22Rv1 (cell line): ENCODE data around the gene PLIN1.

Experiments used
- H3K27ac ChIP-seq: fragments of 450-650 bp; 2 replicates; pipeline ENCODE4 v1.5.1; 2017
- ZFX ChIP-seq: fragments of 450-650 bp; IDR thresholded peaks from 2 replicates; pipeline ENCODE4 v1.6.1; 2017; ENCODE audit warnings: antibody characterized with exemption, borderline replicate concordance
- TF ChIP-seq, protein P1 (sequence below): fragments of 450-650 bp; IDR thresholded peaks from 2 replicates; pipeline ENCODE4 v1.5.1; 2017; ENCODE audit warnings: mild to moderate bottlenecking

Gene PLIN1

DNA sequence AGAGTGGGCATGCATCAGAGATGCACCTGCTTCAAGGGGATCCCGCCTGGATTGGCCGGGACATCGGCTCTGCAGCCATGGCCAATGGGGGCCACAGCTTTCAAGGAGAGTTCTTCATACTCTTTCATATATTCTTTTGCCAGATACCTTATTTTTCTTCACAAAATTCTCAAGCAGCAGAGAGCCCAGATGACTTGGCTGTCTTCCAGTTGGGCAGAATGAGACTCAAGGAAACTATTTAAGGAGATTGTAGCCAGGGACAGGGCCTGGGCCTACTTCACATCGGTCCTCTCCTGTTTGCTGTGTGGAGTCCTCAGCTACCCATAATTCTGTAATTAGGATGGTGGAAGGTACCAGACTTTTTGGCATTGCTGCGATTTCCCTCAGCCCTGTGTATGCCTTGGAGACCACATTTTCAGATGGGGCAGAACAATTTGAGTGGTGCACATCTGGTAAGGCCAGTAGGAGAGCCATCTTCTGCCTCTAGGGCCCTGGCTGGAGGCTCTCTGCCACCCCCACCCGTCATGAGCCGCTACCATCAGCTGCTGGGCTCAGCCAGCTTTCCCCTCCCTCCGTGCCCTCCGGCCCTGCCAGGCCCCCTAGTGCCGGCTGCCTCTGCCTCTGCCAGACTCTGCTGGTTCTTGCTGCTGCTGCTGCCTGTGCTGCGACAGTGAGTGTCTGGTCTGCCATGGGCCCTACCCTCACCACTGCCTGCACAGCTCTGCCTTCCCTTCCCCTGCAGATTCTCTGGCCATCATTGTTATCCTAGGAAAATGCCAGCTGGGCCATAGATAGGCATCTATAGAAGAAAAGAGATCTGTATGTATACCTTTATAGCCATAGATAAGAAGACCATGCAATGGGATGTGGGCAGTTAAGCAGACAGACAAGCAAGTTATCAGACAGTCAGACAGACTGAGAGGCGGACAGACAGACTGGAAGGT, 6.7 kb downstream of the PLIN1 start:
- no peak overlapping the region for H3K27ac ChIP-seq
- TF ChIP-seq, protein P1, sequence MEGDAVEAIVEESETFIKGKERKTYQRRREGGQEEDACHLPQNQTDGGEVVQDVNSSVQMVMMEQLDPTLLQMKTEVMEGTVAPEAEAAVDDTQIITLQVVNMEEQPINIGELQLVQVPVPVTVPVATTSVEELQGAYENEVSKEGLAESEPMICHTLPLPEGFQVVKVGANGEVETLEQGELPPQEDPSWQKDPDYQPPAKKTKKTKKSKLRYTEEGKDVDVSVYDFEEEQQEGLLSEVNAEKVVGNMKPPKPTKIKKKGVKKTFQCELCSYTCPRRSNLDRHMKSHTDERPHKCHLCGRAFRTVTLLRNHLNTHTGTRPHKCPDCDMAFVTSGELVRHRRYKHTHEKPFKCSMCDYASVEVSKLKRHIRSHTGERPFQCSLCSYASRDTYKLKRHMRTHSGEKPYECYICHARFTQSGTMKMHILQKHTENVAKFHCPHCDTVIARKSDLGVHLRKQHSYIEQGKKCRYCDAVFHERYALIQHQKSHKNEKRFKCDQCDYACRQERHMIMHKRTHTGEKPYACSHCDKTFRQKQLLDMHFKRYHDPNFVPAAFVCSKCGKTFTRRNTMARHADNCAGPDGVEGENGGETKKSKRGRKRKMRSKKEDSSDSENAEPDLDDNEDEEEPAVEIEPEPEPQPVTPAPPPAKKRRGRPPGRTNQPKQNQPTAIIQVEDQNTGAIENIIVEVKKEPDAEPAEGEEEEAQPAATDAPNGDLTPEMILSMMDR, result no peak
- TF ChIP-seq ZFX, result no peak

DNA sequence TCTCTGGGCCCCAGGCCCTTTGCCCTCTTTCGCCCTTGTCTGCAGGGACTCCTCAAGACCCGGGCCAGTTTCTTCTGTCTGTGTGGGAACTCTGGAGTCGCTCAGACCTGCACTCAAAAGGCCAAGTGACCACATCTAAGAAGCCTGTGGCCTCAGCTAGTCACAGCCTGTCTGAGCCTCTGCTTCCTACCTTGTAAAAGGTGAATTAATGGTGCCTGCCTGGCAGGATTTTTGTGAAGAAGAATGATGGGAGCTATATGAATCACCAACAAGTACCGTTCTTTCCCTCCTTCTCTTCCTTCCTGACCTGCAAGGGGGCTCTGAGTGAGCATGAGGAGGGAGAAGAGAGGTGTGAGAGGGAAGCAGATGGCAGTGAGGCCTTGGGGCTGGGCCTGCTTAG, 7.5 kb downstream of the PLIN1 start:
- no peak for TF ChIP-seq ZFX
- TF ChIP-seq, protein P1, result no peak
- no peak overlapping the region for H3K27ac ChIP-seq

DNA sequence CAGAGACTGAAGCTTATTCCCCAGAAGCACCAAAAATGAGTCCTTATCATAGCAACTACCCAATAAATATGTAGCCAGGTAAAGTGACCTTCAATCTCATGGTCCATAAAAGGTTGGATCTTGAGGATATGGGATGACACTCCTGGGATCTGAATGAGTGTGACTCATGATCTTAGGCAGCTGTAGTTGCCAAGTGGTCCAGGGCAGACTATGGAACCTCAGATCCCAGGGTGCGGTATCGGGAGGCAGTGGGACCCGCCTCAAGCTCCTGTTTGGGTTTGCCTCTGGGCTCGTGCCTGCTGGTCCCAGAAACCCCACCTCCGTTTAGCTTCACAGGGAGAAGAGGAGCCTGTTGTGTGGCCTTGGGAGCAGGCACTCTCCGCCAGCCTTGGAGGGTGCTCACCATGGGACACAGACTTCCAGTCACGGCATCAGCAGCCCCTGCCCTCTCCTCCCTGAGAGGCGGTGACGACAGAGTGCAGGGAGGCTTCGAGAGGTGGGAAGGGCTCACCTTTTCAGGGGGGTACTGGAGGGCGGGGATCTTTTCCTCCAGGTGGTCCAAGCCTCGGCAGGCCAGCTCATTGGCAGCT, 8.1 kb downstream of the PLIN1 start:
- TF ChIP-seq ZFX, result no peak
- TF ChIP-seq, protein P1, result no peak
- H3K27ac ChIP-seq, result no peak overlapping the region

DNA sequence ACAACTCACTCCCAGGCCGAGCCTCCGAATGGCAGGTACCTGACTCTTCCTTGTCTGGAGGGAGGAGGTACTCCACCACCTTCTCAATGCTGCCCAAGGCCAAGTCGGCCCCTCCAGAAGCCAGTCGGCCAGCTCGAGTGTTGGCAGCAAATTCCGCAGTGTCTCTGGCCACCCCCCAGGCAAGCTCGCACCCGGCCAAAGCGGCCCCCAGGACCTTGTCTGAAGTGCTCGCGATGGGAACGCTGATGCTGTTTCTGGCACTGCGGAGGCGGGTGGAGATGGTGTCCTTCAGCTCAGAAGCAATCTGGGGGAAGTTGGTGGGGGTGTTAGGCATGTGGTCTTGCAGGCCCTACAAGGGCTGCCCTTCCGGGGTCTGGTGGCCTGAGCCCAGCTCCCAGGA, 9.2 kb downstream of the PLIN1 start:
- no peak for TF ChIP-seq ZFX
- TF ChIP-seq, protein P1, result no peak
- no peak overlapping the region for H3K27ac ChIP-seq

DNA sequence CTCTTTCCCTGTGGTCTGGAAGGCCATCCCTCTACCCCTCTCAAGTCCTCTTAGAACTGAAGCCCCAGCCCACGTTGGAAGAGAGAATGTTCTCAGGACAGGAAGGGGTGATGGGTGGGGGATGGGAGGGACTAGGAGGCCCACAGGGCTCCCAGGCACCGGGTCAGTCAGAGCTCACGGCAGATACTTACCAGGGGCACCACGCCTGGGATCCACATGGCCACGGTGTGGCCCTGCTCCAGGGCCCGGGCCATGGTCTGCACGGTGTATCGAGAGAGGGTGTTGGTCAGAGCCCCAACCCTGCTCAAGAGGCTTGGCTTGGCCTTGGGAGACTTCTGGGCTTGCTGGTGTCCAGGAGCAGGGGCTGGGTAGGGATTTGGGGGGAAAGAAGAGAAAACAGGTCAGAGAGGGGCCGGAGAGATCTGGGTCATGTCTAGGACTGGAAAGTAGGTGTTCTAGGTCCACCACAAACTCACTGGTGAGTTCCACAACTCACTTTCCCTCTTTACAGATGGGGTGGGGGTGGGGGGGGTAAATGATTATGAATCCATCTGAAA, 9.8 kb downstream of the PLIN1 start:
- TF ChIP-seq, protein P1, result no peak
- H3K27ac ChIP-seq, result no peak overlapping the region

DNA sequence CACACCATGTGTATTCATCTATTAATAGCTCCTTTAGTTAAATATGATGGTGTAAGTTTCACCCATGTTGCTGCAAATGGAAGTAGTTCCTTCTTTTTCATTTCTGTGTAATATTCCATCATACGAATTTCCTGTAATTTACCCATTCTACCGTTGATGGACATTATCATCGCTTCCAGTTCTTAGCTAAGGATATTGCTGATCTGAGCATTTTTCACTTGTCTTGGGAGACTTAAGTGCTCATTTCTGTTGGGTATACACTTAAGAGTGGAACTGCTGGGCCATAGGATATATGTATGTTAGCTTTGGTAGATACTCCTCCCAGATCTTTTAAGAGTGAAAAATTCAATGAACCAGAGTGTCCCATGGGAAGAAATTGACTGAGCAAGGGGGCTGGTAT, 11.0 kb downstream of the PLIN1 start:
- TF ChIP-seq, protein P1, result no peak
- no peak for TF ChIP-seq ZFX
- no peak overlapping the region for H3K27ac ChIP-seq

DNA sequence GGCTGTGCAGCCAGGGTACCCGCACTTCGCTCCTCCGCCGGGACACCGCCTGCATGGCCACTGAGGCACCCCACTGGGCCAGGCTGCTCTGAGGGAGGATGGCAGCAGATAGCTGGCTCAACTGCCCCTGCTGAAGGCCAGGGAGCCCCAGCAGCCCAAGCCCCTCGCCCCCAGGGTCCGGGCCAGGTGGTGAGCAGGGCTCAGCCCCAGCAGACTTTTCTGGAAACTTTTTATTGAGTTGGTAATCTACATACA, 11.5 kb downstream of the PLIN1 start:
- H3K27ac ChIP-seq, result no peak overlapping the region
- TF ChIP-seq, protein P1, result no peak
- TF ChIP-seq ZFX, result no peak
